Skeletal muscle tissue (tissue), 4 donors: ENCODE data around the gene CCDC85B. TPM values are rescaled to one million over a fixed set of nuclear protein-coding genes. Genes with fewer than 3 reads are reported as not detected.

ENCODE experiments used
- H3K27ac ChIP-seq: one replicate; pipeline ENCODE4 v1.7.0; 2013; ENCODE audit warnings: mild to moderate bottlenecking, low read depth, low read length, inconsistent platforms
- H3K27me3 ChIP-seq, 3 donors: one replicate each; pipeline ENCODE4 v1.7.0; 2013; ENCODE audit warnings: low read length in 3 of 3; ENCODE audit not compliant: control insufficient read depth in 3 of 3, insufficient read depth in 3 of 3
- H3K36me3 ChIP-seq, 3 donors: one replicate each; pipeline ENCODE4 v1.7.0; 2013; ENCODE audit warnings: low read length in 3 of 3; ENCODE audit not compliant: control insufficient read depth in 3 of 3, insufficient read depth in 3 of 3
- H3K4me1 ChIP-seq, 3 donors: one replicate each; pipeline ENCODE4 v1.7.0; 2013; ENCODE audit warnings: low read length in 3 of 3, mild to moderate bottlenecking in 3 of 3; ENCODE audit not compliant: control insufficient read depth in 3 of 3, insufficient read depth in 3 of 3
- H3K4me3 ChIP-seq, 3 donors: one replicate each; pipeline ENCODE4 v1.7.0; 2013; ENCODE audit warnings: low read length in 3 of 3
- H3K9ac ChIP-seq, 3 donors: one replicate each; pipeline ENCODE4 v1.7.0; 2013; ENCODE audit warnings: low read length in 3 of 3, mild to moderate bottlenecking in 3 of 3, moderate library complexity in 2 of 3, low read depth in 1 of 3
- H3K9me3 ChIP-seq, 3 donors: one replicate each; pipeline ENCODE4 v1.7.0; 2013; ENCODE audit warnings: low read length in 3 of 3; ENCODE audit not compliant: control insufficient read depth in 3 of 3
- total RNA-seq: library from RNA; depleted of rRNA; stranded (reverse); fragments of >200 nt; gene quantifications from one replicate; pipeline ENCODE4 v1.2.3, GENCODE V29; 2014
- donor health status: Osteomylitis.

CCDC85B gene
- total RNA-seq, 1 donor from 2014 or later: 12.0 TPM

DNA sequence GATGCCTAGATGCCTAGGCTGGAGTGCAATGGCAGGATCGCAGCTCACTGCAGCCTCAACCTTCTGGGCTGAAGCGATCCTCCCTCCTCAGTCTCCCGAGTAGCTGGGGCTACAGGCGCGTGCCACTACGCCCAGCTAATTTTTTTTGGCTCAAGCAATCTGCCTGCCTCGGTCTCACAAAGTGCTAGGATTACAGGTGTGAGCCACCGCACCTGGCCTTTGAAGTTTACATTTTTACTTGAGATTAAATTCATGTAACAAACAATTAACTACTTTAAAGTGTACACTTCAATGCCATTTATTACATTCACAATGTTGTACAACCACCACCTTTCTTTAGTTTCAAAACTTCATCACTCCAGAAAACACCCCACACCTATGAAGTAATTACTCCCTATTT is 13.2 kb downstream of the CCDC85B start:
- Histone ChIP-seq H3K9ac (no peak overlapping the region), H3K27ac (no peak overlapping the region), H3K27me3 (peaks cover 4 to 18% (median 10%) of the 10 kb centered on the region in 3 donors), H3K9me3 (no peaks in the 10 kb centered on the region), H3K36me3 (no peaks in the 10 kb centered on the region), H3K4me3 (no peak overlapping the region), H3K4me1 (peaks cover 6 to 9% (median 9%) of the 10 kb centered on the region in 3 donors)

DNA sequence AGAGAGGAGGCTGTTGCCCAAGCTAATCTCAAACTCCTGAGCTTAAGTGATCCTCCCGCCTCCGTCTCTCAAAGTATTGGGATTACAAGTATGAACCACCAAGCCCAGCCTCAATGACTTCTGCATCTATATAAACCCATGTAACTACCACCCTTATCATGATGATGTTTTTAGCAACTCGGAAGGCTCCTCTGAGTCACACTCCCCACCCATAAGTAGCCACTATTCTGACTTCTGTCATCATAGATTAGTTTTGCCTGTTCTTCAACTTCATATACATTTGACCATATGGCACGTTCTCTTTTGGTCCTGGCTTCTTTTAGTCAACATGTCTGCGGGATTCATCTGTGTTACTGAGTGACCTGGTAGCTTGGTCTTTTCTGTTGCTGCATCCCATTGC is 16.1 kb downstream of the CCDC85B start:
- H3K9me3 ChIP-seq: no peaks in the 10 kb centered on the region

DNA sequence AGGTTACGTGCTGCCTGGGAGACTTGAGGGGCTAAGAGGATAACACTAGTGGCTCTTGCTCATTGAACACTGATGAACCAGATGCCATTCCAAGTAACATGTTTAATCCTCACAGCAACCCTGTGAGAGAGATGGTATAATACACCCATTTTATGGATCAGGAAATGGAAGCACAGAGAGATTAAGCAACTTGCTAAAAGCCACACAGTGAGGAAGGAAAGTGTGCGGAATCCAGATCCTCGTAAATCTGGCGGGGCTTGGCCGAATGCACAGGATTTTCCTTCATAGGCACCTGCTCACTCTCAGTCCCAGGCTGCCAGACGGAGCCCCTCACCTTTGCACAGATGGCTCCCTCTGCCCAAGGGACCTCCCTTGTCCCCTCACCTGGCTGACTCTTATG is 17.4 kb downstream of the CCDC85B start:
- Histone ChIP-seq H3K9me3 (no peaks in the 10 kb centered on the region), H3K27ac (no peak overlapping the region), H3K4me1 (peaks cover 12 to 20% (median 13%) of the 10 kb centered on the region in 3 donors), H3K9ac (no peak overlapping the region), H3K36me3 (no peaks in the 10 kb centered on the region), H3K27me3 (peaks cover 0 to 18% (median 0%) of the 10 kb centered on the region in 3 donors), H3K4me3 (no peak overlapping the region)

More for the DNA sequence above, 16.1 kb downstream of the CCDC85B start:
- Histone ChIP-seq H3K27me3 (peaks cover 0 to 15% (median 0%) of the 10 kb centered on the region in 3 donors), H3K36me3 (no peaks in the 10 kb centered on the region), H3K4me3 (no peak overlapping the region), H3K27ac (no peak overlapping the region), H3K9ac (no peak overlapping the region), H3K4me1 (peaks cover 3 to 7% (median 4%) of the 10 kb centered on the region in 3 donors)

DNA sequence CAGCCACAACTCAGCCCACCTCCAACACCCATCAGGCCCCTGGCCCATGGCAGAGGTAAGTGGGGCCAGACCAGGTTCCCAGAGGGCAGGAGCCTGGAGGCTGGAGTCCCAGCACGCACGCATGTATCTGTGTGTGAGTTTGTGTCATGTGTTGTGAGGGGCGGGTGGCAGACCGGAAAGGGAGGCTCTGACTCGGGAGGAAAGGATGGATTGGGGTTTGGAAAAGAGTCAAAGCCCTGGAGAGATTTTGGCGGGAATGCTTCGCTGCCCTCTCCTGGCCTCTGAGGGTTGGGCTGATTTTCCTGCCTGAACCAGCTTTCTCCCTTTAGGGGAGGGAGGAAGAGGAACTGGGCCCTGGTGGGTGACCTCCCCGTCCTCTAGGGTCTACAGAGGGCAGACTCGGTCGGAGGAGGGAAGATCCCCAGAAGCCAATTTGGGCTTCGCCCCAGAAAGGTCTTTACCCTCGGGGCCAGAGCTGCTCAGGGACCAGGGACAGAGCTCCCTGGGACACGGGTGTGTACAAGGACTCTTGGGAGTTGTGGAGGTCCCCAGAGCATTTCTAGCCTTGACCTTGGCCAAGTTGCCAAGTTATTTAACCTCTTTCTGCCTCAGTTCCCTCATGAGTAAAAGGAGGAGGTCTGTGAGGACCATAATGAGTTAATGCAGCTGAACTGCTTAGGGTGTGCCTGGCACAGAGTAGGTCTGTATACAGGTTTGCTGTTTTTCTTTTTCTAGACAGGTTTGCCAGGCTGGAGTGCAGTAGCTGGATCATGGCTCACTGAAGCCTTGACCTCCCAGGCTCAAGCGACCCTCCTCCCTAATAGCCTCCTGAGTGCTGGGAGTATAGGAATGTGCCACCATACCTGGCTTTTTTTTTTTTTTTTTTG is 21.5 kb downstream of the CCDC85B start:
- Histone ChIP-seq H3K27me3 (peaks cover 0 to 18% (median 0%) of the 10 kb centered on the region in 3 donors), H3K9me3 (no peaks in the 10 kb centered on the region), H3K9ac (peak overlapping the region in 2 of 3 donors; percentile 12 to 40), H3K4me3 (no peak overlapping the region), H3K27ac (peak overlapping the region; percentile 25), H3K4me1 (peaks cover 35 to 51% (median 38%) of the 10 kb centered on the region in 3 donors), H3K36me3 (peaks cover 0 to 2% (median 1%) of the 10 kb centered on the region in 3 donors)

DNA sequence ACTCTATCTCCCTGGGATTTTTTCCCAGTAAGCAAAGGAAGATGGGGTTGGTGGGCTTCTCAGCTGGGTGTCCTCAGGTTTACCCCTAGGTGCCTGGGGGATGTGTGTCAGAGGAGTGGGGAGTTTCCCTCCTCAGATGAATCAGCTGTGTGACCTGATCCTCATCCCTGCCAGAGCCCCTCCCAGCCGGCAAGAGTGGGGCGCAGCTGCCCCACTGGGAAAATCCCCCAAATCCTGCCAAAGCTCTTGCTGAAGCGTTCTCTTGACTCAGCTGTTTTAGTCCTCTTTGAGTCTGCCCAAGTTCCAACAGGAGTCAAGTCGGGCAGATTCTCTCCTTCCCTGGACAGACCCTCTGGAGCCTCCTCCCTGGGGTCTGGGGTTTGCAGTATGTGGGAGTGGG is 22.4 kb downstream of the CCDC85B start:
- peaks cover 44 to 60% (median 47%) of the 10 kb centered on the region in 3 donors for H3K4me1 ChIP-seq
- peaks cover 0 to 8% (median 6%) of the 10 kb centered on the region in 3 donors for H3K36me3 ChIP-seq
- no peak overlapping the region for H3K4me3 ChIP-seq
- H3K27me3 ChIP-seq: peaks cover 0 to 15% (median 0%) of the 10 kb centered on the region in 3 donors
- H3K9me3 ChIP-seq: no peaks in the 10 kb centered on the region
- no peak overlapping the region for H3K9ac ChIP-seq
- H3K27ac ChIP-seq: peak overlapping the region; percentile 34

DNA sequence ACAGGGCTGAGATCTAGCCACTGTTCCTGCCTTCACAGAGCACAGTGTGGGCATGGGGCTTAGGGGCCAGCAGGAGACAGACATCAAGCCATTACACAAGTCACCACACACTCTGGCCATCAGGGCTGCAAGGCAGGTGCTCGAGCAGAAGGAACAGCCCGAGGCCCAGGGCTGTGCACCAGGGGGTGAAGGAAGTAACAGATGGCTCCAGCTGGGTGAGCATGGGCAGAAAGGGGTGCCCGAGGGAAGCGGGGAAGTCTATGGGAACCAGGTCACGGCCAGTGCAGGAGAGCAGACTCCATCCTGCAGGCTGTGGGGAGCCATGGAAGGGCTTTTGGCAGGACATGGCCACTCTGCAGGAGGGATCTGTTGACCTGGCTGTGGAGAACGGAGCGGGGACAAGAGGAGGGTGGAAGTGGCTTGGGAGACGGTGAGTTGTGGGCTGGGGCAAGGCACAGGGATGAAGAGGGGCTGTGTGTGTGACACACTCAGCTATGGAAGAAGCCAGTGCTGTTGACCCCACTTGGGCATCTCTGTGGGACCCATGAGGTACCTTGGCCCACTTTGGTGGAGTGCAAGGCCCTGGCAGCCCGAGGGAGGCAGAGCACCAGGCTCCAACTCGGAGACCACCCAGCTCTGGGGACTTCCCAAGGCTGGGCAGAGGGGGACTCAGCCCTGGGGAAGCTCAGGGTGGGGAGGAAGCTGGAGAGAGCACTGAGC is 24.8 kb downstream of the CCDC85B start:
- peak overlapping the region; percentile 61 to 77 (median 72) for H3K9ac ChIP-seq
- H3K4me1 ChIP-seq: peaks cover 54 to 73% (median 57%) of the 10 kb centered on the region in 3 donors
- H3K4me3 ChIP-seq: peak overlapping the region; percentile 10 to 56 (median 56)
- peaks cover 0 to 10% (median 6%) of the 10 kb centered on the region in 3 donors for H3K36me3 ChIP-seq
- H3K9me3 ChIP-seq: no peaks in the 10 kb centered on the region
- H3K27me3 ChIP-seq: peaks cover 0 to 8% (median 0%) of the 10 kb centered on the region in 3 donors
- peak overlapping the region; percentile 97 for H3K27ac ChIP-seq

DNA sequence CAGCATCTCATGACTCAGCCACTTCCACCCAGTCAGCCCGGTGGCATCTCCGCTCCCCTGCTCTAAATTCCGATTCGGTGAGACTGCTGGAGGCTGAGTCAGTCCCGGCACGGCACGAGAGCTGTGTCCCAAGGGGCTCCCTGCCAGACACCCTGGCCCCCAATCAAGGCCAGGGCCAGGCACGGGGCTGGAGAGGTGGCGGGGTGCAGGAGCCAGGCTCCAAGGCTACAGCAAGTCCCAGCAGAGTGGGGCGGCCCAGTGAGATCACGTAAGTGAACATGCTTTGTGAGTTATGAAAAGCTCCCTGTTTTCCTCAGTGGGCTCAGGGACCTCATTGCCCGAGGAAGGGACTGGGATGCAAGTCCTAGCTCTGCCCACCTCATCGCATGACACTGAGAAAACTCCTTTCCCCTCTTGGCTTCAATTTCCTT is 25.4 kb downstream of the CCDC85B start:
- H3K27me3 ChIP-seq: peaks cover 0 to 8% (median 0%) of the 10 kb centered on the region in 3 donors
- peak overlapping the region; percentile 61 to 77 (median 72) for H3K9ac ChIP-seq
- peak overlapping the region; percentile 97 for H3K27ac ChIP-seq
- peaks cover 3 to 15% (median 9%) of the 10 kb centered on the region in 3 donors for H3K36me3 ChIP-seq
- peak overlapping the region; percentile 38 to 56 (median 56) for H3K4me3 ChIP-seq
- H3K4me1 ChIP-seq: peaks cover 60 to 79% (median 63%) of the 10 kb centered on the region in 3 donors
- no peaks in the 10 kb centered on the region for H3K9me3 ChIP-seq

DNA sequence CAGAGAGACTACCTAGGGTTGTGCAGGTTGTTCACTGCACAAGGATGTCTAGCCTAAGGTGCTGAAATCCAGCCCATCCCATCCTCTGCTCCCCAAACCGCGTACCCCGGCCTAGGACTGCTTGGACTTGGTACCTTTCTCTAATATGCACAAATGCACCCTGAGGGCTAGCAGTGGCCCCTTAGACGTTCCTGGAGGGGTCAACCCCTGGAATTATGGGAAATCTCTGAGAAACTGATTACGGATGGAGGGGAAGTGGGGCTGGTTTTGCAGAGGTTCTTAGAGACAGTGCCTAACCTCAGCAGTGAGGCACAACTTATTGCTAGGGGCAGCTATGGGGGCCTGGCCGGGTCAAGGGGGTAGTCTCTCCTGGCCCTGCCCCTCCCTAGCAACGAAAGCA is 25.9 kb downstream of the CCDC85B start:
- H3K9me3 ChIP-seq: no peaks in the 10 kb centered on the region
- peak overlapping the region; percentile 19 to 77 (median 72) for H3K9ac ChIP-seq
- peak overlapping the region; percentile 97 for H3K27ac ChIP-seq
- H3K4me1 ChIP-seq: peaks cover 61 to 75% (median 62%) of the 10 kb centered on the region in 3 donors
- peaks cover 3 to 16% (median 9%) of the 10 kb centered on the region in 3 donors for H3K36me3 ChIP-seq
- peaks cover 0 to 5% (median 0%) of the 10 kb centered on the region in 3 donors for H3K27me3 ChIP-seq
- peak overlapping the region in 2 of 3 donors; percentile 42 to 56 for H3K4me3 ChIP-seq

DNA sequence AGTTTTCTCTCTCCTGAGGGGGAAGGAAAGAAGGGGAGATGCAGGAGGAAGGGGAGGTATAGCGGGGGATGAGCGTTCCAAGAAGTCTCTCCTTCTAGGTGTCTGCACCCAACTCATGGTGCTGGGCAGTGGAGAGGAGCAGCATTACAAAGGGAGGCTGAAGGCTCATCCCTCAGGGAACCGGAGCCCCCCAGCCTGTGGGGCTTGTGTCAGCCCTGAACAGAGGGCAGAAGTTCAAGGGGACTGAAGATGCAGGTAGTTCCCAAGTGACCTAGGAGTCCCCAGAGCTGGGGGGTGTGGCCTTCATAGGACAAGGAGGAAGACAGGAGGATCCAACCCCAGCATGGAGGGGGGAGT is 26.6 kb downstream of the CCDC85B start:
- Histone ChIP-seq H3K36me3 (peaks cover 3 to 19% (median 12%) of the 10 kb centered on the region in 3 donors), H3K9ac (peak overlapping the region; percentile 19 to 98 (median 61)), H3K27ac (peak overlapping the region; percentile 97), H3K4me1 (peaks cover 56 to 68% (median 57%) of the 10 kb centered on the region in 3 donors), H3K9me3 (no peaks in the 10 kb centered on the region), H3K4me3 (peak overlapping the region; percentile 82 to 96 (median 90)), H3K27me3 (peaks cover 0 to 3% (median 0%) of the 10 kb centered on the region in 3 donors)
